H1 (cell line): ENCODE results near the gene ATG4C. TPM values are rescaled to one million over a fixed set of nuclear protein-coding genes. Genes with fewer than 3 reads are reported as not detected.
A peak's percentile ranks its signal among the peaks of the same experiment; 100 is the strongest.

Experiments
- CTCF ChIA-PET: fragments of 300-600 bp; sonication (Branson Sonifier 250); formaldehyde crosslinking; loops from one replicate; lab custom pipeline; 2021; ENCODE audit not compliant: partially characterized antibody; lab: Charles Lee
- POLR2A ChIA-PET: fragments of 300-600 bp; sonication (Branson Sonifier 250); formaldehyde crosslinking; loops from one replicate; lab custom pipeline; 2021; ENCODE audit warnings: inconsistent platforms; ENCODE audit not compliant: partially characterized antibody; lab: Charles Lee
- DNase-seq, 2 experiments: peaks; one replicate each; pipeline versions ENCODE4 v3.0.0 to v3.0.0-alpha.2; 2010 to 2022; ENCODE audit warnings: low spot score in 2 of 2, low read depth in 1 of 2, mixed read lengths in 1 of 2
- FAIRE-seq: peaks from 2 replicates; lab custom pipeline; 2011; peaks lifted over from hg19 to GRCh38; lab: Jason Lieb, UNC
- H2AFZ ChIP-seq: 2 replicates; pipeline ENCODE4 v1.8.1; 2012; ENCODE audit warnings: low read length, inconsistent platforms
- H2AK5ac ChIP-seq: 2 replicates; pipeline ENCODE4 v1.6.1; 2013; ENCODE audit warnings: low read depth, low read length
- H2BK120ac ChIP-seq: replicated peaks from 2 replicates; pipeline ENCODE3; 2013; ENCODE audit warnings: low read depth, low read length, inconsistent platforms
- H2BK12ac ChIP-seq: 2 replicates; pipeline ENCODE4 v1.6.1; 2013; ENCODE audit warnings: low read depth, low read length
- H2BK15ac ChIP-seq: 2 replicates; pipeline ENCODE4 v1.6.1; 2013; ENCODE audit warnings: low read length
- H2BK20ac ChIP-seq: 2 replicates; pipeline ENCODE4 v1.6.1; 2013; ENCODE audit warnings: low read length
- H2BK5ac ChIP-seq: 2 replicates; pipeline ENCODE4 v1.6.1; 2013; ENCODE audit warnings: low read depth, low read length
- H3K14ac ChIP-seq: 2 replicates; pipeline ENCODE4 v1.6.1; 2013; ENCODE audit warnings: inconsistent platforms; ENCODE audit not compliant: insufficient read length
- H3K18ac ChIP-seq: 2 replicates; pipeline ENCODE4 v1.6.1; 2013; ENCODE audit warnings: low read length; ENCODE audit errors: extremely low read depth
- H3K23ac ChIP-seq: 2 replicates; pipeline ENCODE4 v1.6.1; 2013; ENCODE audit warnings: inconsistent platforms; ENCODE audit not compliant: insufficient read length
- H3K23me2 ChIP-seq: 2 replicates; pipeline ENCODE4 v1.6.1; 2013; ENCODE audit warnings: low read depth, low read length
- H3K27ac ChIP-seq: 2 replicates; pipeline ENCODE4 v1.6.1; 2011; ENCODE audit warnings: low read depth, low read length, inconsistent platforms
- H3K27me3 ChIP-seq, 4 experiments: replicated peaks in 1 of 4; 1 replicate in 1 of 4; 2 replicates in 3 of 4; pipeline versions ENCODE4 v1.6.1 to v1.8.1; 2011 to 2013; ENCODE audit warnings: low read length in 3 of 4, mild to moderate bottlenecking in 3 of 4, inconsistent platforms in 2 of 4, mixed read lengths in 2 of 4, moderate library complexity in 1 of 4; ENCODE audit not compliant: control insufficient read depth in 3 of 4, insufficient read depth in 3 of 4; ENCODE audit errors: extremely low read depth in 1 of 4
- H3K36me3 ChIP-seq, 4 experiments: 2 replicates each; pipeline versions ENCODE4 v1.6.1 to v1.8.1; 2011 to 2013; ENCODE audit warnings: mild to moderate bottlenecking in 4 of 4, low read length in 3 of 4, moderate library complexity in 2 of 4, control low read depth in 1 of 4, inconsistent platforms in 1 of 4; ENCODE audit not compliant: insufficient read depth in 4 of 4, control insufficient read depth in 2 of 4
- H3K4ac ChIP-seq: replicated peaks from 2 replicates; pipeline ENCODE3; 2013; ENCODE audit warnings: low read length, low read depth, mixed read lengths, inconsistent platforms; ENCODE audit not compliant: insufficient read length
- H3K4me1 ChIP-seq, 4 experiments: replicated peaks in 1 of 4; 1 replicate in 1 of 4; 2 replicates in 3 of 4; pipeline versions ENCODE4 v1.6.1 to v1.8.1; 2011 to 2013; ENCODE audit warnings: low read length in 3 of 4, inconsistent platforms in 2 of 4, mixed read lengths in 1 of 4; ENCODE audit not compliant: insufficient read depth in 4 of 4, control insufficient read depth in 3 of 4
- H3K4me2 ChIP-seq, 2 experiments: 2 replicates each; pipeline versions ENCODE4 v1.6.1 to v1.8.1; 2011 to 2013; ENCODE audit warnings: low read depth in 2 of 2, low read length in 2 of 2, control low read depth in 1 of 2, inconsistent platforms in 1 of 2, mild to moderate bottlenecking in 1 of 2; ENCODE audit not compliant: insufficient read depth in 1 of 2
- H3K4me3 ChIP-seq, 4 experiments: fragments of 200-600, 300-600 bp in 1 of 4; sonication (generic), shearing (Covaris generic), sonication (Bioruptor Twin) in 1 of 4; 2 replicates each; pipeline versions ENCODE4 v1.5.1 to v1.8.1; 2011 to 2016; ENCODE audit warnings: low read length in 4 of 4, low read depth in 3 of 4, control low read depth in 2 of 4, inconsistent platforms in 2 of 4, mild to moderate bottlenecking in 2 of 4, mixed read lengths in 1 of 4, moderate library complexity in 1 of 4; ENCODE audit not compliant: insufficient read depth in 2 of 4; ENCODE audit errors: extremely low read depth in 1 of 4
- H3K56ac ChIP-seq: replicated peaks from 2 replicates; pipeline ENCODE3; 2013; ENCODE audit warnings: low read depth, mild to moderate bottlenecking, mixed read lengths, low read length, inconsistent platforms; ENCODE audit not compliant: insufficient read length
- H3K79me1 ChIP-seq: 2 replicates; pipeline ENCODE4 v1.6.1; 2013; ENCODE audit warnings: low read depth, low read length, control low read depth
- H3K79me2 ChIP-seq, 2 experiments: 2 replicates each; pipeline versions ENCODE4 v1.6.1 to v1.8.1; 2012 to 2013; ENCODE audit warnings: low read length in 2 of 2, mild to moderate bottlenecking in 2 of 2, inconsistent platforms in 1 of 2; ENCODE audit not compliant: insufficient read depth in 2 of 2, control insufficient read depth in 1 of 2
- H3K9ac ChIP-seq, 4 experiments: replicated peaks in 1 of 4; 1 replicate in 1 of 4; 2 replicates in 3 of 4; pipeline versions ENCODE4 v1.6.1 to v1.8.1; 2011 to 2013; ENCODE audit warnings: low read depth in 3 of 4, low read length in 3 of 4, control low read depth in 2 of 4, mild to moderate bottlenecking in 2 of 4, moderate library complexity in 2 of 4, inconsistent platforms in 1 of 4; ENCODE audit errors: extremely low read depth in 1 of 4
- H3K9me3 ChIP-seq, 2 experiments: 2 replicates each; pipeline versions ENCODE4 v1.6.1 to v1.8.1; 2012 to 2013; ENCODE audit warnings: mild to moderate bottlenecking in 2 of 2, moderate library complexity in 2 of 2, control low read depth in 1 of 2, inconsistent platforms in 1 of 2, low read depth in 1 of 2, low read length in 1 of 2, mixed read lengths in 1 of 2; ENCODE audit not compliant: insufficient read depth in 2 of 2
- H4K20me1 ChIP-seq, 2 experiments: replicated peaks in 1 of 2; 2 replicates each; pipeline versions ENCODE3 to v1.8.1; 2011 to 2013; ENCODE audit warnings: inconsistent platforms in 2 of 2, low read length in 2 of 2, mild to moderate bottlenecking in 1 of 2; ENCODE audit not compliant: insufficient read depth in 2 of 2, control insufficient read depth in 1 of 2
- H4K5ac ChIP-seq: 2 replicates; pipeline ENCODE4 v1.6.1; 2013; ENCODE audit warnings: low read length, low read depth, mixed read lengths, inconsistent platforms; ENCODE audit not compliant: insufficient read length
- H4K8ac ChIP-seq: 2 replicates; pipeline ENCODE4 v1.8.0; 2013; ENCODE audit warnings: mild to moderate bottlenecking, moderate library complexity, low read length, inconsistent platforms; ENCODE audit not compliant: insufficient read depth; ENCODE audit errors: extremely low read depth
- H4K91ac ChIP-seq: replicated peaks from 2 replicates; pipeline ENCODE3; 2013; ENCODE audit warnings: low read length, mixed read lengths, inconsistent platforms; ENCODE audit not compliant: insufficient read length
- CREB1 ChIP-seq: IDR thresholded peaks from 2 replicates; pipeline ENCODE4 v1.6.1; 2012; ENCODE audit warnings: inconsistent platforms
- RAD21 ChIP-seq, 2 experiments: IDR thresholded peaks in 1 of 2; conservative IDR thresholded peaks in 1 of 2; 2 replicates each; pipeline ENCODE4 v1.6.1; 2011; ENCODE audit warnings: low read depth in 2 of 2, low read length in 2 of 2, improper control_type of control experiment in 1 of 2, inconsistent platforms in 1 of 2, mild to moderate bottlenecking in 1 of 2, moderate library complexity in 1 of 2
- RFX5 ChIP-seq: IDR thresholded peaks from 2 replicates; pipeline ENCODE4 v1.6.1; 2011; ENCODE audit warnings: low read depth, low read length, improper control_type of control experiment, borderline replicate concordance
- WGBS, 2 experiments: shearing (Covaris generic) in 1 of 2; methylation state at CpG; one replicate each; pipeline versions ENCODE4 v1.1.6 to v1.1.7; 2013 to 2015; ENCODE audit warnings: low lambda C conversion rate in 2 of 2, mixed read lengths in 2 of 2, inconsistent platforms in 1 of 2, low coverage in 1 of 2, missing lambda C conversion rate in 1 of 2; ENCODE audit not compliant: insufficient replicate concordance in 2 of 2, insufficient coverage in 1 of 2, insufficient read length in 1 of 2; ENCODE audit errors: extremely low coverage in 1 of 2, missing lambda C conversion rate in 1 of 2; 5-methylcytosine and 5-hydroxymethylcytosine counted together
- polyA plus RNA-seq, 7 experiments: library from polyadenylated mRNA; depleted of rRNA in 3 of 7; stranded (reverse) in 5 of 7; unstranded in 2 of 7; fragments of >200 nt in 5 of 7; fragments of 200-250 nt in 2 of 7; gene quantifications; 1 replicate in 5 of 7; 2 replicates in 1 of 7; 4 replicates in 1 of 7; pipeline versions ENCODE4 v1.2.1 to v1.2.3, GENCODE V29; 2011 to 2013; ENCODE audit warnings: missing spikeins in 2 of 7, mixed read lengths in 2 of 7
- total RNA-seq: library from RNA; stranded (reverse); fragmentation: NEBNext Ultra II Directional; extraction: Animal tissue kit (Norgen Biotek cat#: 25700); gene quantifications from 2 replicates; pipeline ENCODE4 v1.2.1, GENCODE V29; 2021
- TF ChIP-seq, protein P1 (sequence below), 3 experiments: IDR thresholded peaks; 1 replicate in 2 of 3; 2 replicates in 1 of 3; pipeline versions ENCODE4 v1.5.1 to v1.6.1; 2011; ENCODE audit warnings: low read length in 3 of 3, mild to moderate bottlenecking in 3 of 3, inconsistent platforms in 2 of 3, low read depth in 1 of 3, moderate library complexity in 1 of 3; ENCODE audit not compliant: insufficient read depth in 1 of 3; ENCODE audit errors: control extremely low read depth in 1 of 3

Gene ATG4C
- total and polyA plus RNA-seq, 2 of the 8 experiments (the other 6 are each of a cell fraction or from before 2014, with no cell fraction given): 5.1 to 22.2 TPM

DNA sequence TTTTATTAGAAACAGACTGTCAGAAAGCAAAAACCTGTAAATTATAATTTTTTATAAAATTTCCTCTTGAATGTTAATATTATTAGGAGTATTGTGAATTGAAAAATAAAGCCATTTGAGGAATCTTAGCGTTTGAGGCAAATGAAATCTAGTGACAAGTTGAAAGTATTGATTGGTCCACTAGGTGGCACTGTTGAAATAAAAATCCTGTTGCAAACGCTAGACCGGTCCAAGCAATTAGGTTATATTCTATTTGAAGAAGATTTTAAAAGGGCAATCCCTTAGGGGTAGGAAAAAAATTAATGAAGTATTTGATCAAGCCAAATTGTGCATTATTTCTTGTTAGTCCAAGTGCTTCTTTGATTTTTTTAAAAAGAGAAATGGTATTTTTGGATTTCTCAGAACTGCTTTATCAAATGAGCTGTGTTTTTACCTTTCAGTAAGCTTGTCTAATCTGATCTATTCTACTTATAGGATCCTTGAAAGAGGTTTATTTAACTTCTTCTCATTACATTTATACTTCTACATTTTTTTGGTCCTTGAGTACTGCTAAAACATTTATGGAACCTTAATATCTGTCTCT lies 57.7 kb downstream of the ATG4C start:
- Histone ChIP-seq H2AFZ (no peak overlapping the region), H3K23me2 (no peaks in the 10 kb centered on the region), H3K27ac (no peak overlapping the region), H3K4ac (no peak overlapping the region), H3K9ac (no peak overlapping the region), H3K36me3 (no peaks in the 10 kb centered on the region), H3K9me3 (no peaks in the 10 kb centered on the region), H2BK20ac (no peak overlapping the region), H3K4me1 (no peaks in the 10 kb centered on the region; a peak in 1 of 7 replicates), H4K5ac (no peak overlapping the region), H2BK5ac (no peak overlapping the region), H2BK120ac (no peak overlapping the region), H4K8ac (no peak overlapping the region), H3K18ac (no peak overlapping the region), H3K79me1 (no peaks in the 10 kb centered on the region), H3K27me3 (no peaks in the 10 kb centered on the region), H3K4me3 (no peak overlapping the region), H2BK12ac (no peak overlapping the region), H2BK15ac (no peak overlapping the region), H3K79me2 (no peaks in the 10 kb centered on the region), H2AK5ac (no peak overlapping the region), H3K23ac (no peak overlapping the region), H4K91ac (no peak overlapping the region), H3K4me2 (no peak overlapping the region), H4K20me1 (no peaks in the 10 kb centered on the region), H3K56ac (no peak overlapping the region), H3K14ac (no peak overlapping the region)
- CTCF ChIA-PET: interaction anchor here (0.6 to 3.9 kb wide), 50 partner anchors 8 to 410 kb away, joined by 3 to 30 read pairs (median 4); no protein-coding TSS in a partner anchor
- POLR2A ChIA-PET: interaction anchor here (0.6 kb wide), 1 partner anchor 152 kb away, joined by 3 read pairs; no protein-coding TSS in a partner anchor
- DNase-seq: no peak
- FAIRE-seq: peak; percentile 90
- 17% methylated on average over 3 of the region's 3 CpGs; no CpG with 5 or more reads in 1 of the 2 experiments for WGBS, 2 experiments
- TF ChIP-seq CREB1 (no peak), RFX5 (no peak), RAD21 (IDR thresholded peaks at IDR 0.05 in 1 of 2, conservative IDR thresholded peaks at IDR 0.05 in 1 of 2; ENCODE audit: low read depth in 2 of 2, low read length in 2 of 2) (peak; percentile 75 to 79)
- TF ChIP-seq, protein P1, sequence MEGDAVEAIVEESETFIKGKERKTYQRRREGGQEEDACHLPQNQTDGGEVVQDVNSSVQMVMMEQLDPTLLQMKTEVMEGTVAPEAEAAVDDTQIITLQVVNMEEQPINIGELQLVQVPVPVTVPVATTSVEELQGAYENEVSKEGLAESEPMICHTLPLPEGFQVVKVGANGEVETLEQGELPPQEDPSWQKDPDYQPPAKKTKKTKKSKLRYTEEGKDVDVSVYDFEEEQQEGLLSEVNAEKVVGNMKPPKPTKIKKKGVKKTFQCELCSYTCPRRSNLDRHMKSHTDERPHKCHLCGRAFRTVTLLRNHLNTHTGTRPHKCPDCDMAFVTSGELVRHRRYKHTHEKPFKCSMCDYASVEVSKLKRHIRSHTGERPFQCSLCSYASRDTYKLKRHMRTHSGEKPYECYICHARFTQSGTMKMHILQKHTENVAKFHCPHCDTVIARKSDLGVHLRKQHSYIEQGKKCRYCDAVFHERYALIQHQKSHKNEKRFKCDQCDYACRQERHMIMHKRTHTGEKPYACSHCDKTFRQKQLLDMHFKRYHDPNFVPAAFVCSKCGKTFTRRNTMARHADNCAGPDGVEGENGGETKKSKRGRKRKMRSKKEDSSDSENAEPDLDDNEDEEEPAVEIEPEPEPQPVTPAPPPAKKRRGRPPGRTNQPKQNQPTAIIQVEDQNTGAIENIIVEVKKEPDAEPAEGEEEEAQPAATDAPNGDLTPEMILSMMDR (IDR thresholded peaks at IDR 0.05; ENCODE audit: control extremely low read depth in 1 of 3, insufficient read depth in 1 of 3, low read depth in 1 of 3, low read length in 3 of 3): peak in 2 of 3 experiments; percentile 49 to 59; a peak in 2 of 4 replicates
